ENCODE data around the gene DENND1C.
A peak's percentile ranks its signal among the peaks of the same experiment; 100 is the strongest.

Gene DENND1C

GRCh38 chr19:6503407-6504201 is 22.0 kb upstream of the DENND1C start:
- no peak for DNase-seq

GRCh38 chr19:6501740-6502648 is 20.4 kb upstream of the DENND1C start, which contains the start of gene TUBB4A:
Gene TUBB4A, minus strand, starts transcription at chr19:6502309. Its CDS starts 97 bp downstream, at chr19:6502212.
- DNase-seq = peak; percentile 68

GRCh38 chr19:6500837-6501739 is 19.5 kb upstream of the DENND1C start:
- DNase-seq = no peak

GRCh38 chr19:6499052-6499790 is 17.6 kb upstream of the DENND1C start:
- DNase-seq = no peak

- no peak for DNase-seq
Observed at GRCh38 chr19:6498294-6499036, 16.9 kb upstream of the DENND1C start.

GRCh38 chr19:6495947-6496346 is 14.4 kb upstream of the DENND1C start:
- DNase-seq = no peak

GRCh38 chr19:6494438-6495036 is 12.9 kb upstream of the DENND1C start:
- no peak for DNase-seq

GRCh38 chr19:6491802-6492592 is 10.4 kb upstream of the DENND1C start:
- DNase-seq = no peak

GRCh38 chr19:6490134-6490533 is 8.5 kb upstream of the DENND1C start:
- no peak for DNase-seq

GRCh38 chr19:6489278-6490061 is 7.9 kb upstream of the DENND1C start:
- DNase-seq = no peak

GRCh38 chr19:6484831-6485230 is 3.2 kb upstream of the DENND1C start:
- no peak for DNase-seq

GRCh38 chr19:6484230-6484629 is 2.6 kb upstream of the DENND1C start:
- DNase-seq = no peak

- DNase-seq = no peak
Observed at GRCh38 chr19:6483235-6483634, 1.6 kb upstream of the DENND1C start.

- DNase-seq = no peak
Observed at GRCh38 chr19:6482343-6482686, 728 bp upstream of the DENND1C start.

- no peak for DNase-seq
Observed at GRCh38 chr19:6480848-6481415, 655 bp downstream of the DENND1C start.

GRCh38 chr19:6479836-6480398 is 1.7 kb downstream of the DENND1C start:
- DNase-seq = no peak

- DNase-seq = no peak
Observed at GRCh38 chr19:6478815-6479214, 2.8 kb downstream of the DENND1C start.

- DNase-seq = no peak
Observed at GRCh38 chr19:6476896-6477431, 4.6 kb downstream of the DENND1C start.
